Trophoblast cell (in vitro differentiated cells and primary cell): ENCODE results near the gene RASSF5.

ENCODE experiments used
- DNase-seq, 2 donors: peaks; one replicate each; pipeline ENCODE4 v3.0.0-alpha.2; 2016
- H2AFZ ChIP-seq: 2 replicates; pipeline ENCODE4 v1.6.1; 2013; ENCODE audit warnings: low read length, moderate library complexity, mild to moderate bottlenecking; ENCODE audit not compliant: insufficient read depth, poor library complexity
- H2AK5ac ChIP-seq: 2 replicates; pipeline ENCODE4 v1.6.1; 2013; ENCODE audit warnings: mild to moderate bottlenecking, low read length
- H2BK120ac ChIP-seq: 2 replicates; pipeline ENCODE4 v1.6.1; 2013; ENCODE audit warnings: low read length, mild to moderate bottlenecking, moderate library complexity; ENCODE audit not compliant: insufficient read depth, poor library complexity
- H2BK12ac ChIP-seq: 2 replicates; pipeline ENCODE4 v1.6.1; 2013; ENCODE audit warnings: mild to moderate bottlenecking, low read length, moderate library complexity
- H2BK5ac ChIP-seq: 2 replicates; pipeline ENCODE4 v1.6.1; 2013; ENCODE audit warnings: low read length, low read depth, moderate library complexity, mild to moderate bottlenecking; ENCODE audit not compliant: poor library complexity
- H3K14ac ChIP-seq: 2 replicates; pipeline ENCODE4 v1.6.1; 2013; ENCODE audit warnings: mild to moderate bottlenecking, low read length
- H3K18ac ChIP-seq: 2 replicates; pipeline ENCODE4 v1.6.1; 2013; ENCODE audit warnings: mild to moderate bottlenecking, low read length
- H3K23ac ChIP-seq: 2 replicates; pipeline ENCODE4 v1.6.1; 2013; ENCODE audit warnings: low read length
- H3K27ac ChIP-seq: 2 replicates; pipeline ENCODE4 v1.5.1; 2013; ENCODE audit warnings: low read depth, mild to moderate bottlenecking, inconsistent platforms, low read length, moderate library complexity
- H3K27me3 ChIP-seq: 2 replicates; pipeline ENCODE4 v1.6.1; 2013; ENCODE audit warnings: inconsistent platforms, mild to moderate bottlenecking, low read length, moderate library complexity; ENCODE audit not compliant: insufficient read depth
- H3K36me3 ChIP-seq, 2 experiments: 1 replicate in 1 of 2; 2 replicates in 1 of 2; pipeline ENCODE4 v1.6.1; 2013; ENCODE audit warnings: low read length in 2 of 2, mild to moderate bottlenecking in 2 of 2, moderate library complexity in 1 of 2; ENCODE audit not compliant: insufficient read depth in 2 of 2, control insufficient read depth in 1 of 2
- H3K4ac ChIP-seq: 2 replicates; pipeline ENCODE4 v1.6.1; 2013; ENCODE audit warnings: low read depth, mild to moderate bottlenecking, low read length, moderate library complexity
- H3K4me1 ChIP-seq, 2 experiments: 1 replicate in 1 of 2; 2 replicates in 1 of 2; pipeline ENCODE4 v1.6.1; 2013; ENCODE audit warnings: low read length in 2 of 2, mild to moderate bottlenecking in 2 of 2, moderate library complexity in 1 of 2; ENCODE audit not compliant: insufficient read depth in 2 of 2, control insufficient read depth in 1 of 2
- H3K4me2 ChIP-seq: 2 replicates; pipeline ENCODE4 v1.6.1; 2013; ENCODE audit warnings: inconsistent platforms, mild to moderate bottlenecking, low read length, moderate library complexity
- H3K4me3 ChIP-seq: 2 replicates; pipeline ENCODE4 v1.5.1; 2013; ENCODE audit warnings: mild to moderate bottlenecking, low read depth, low read length, inconsistent platforms
- H3K79me1 ChIP-seq: one replicate; pipeline ENCODE4 v1.6.1; 2013; ENCODE audit warnings: low read length
- H3K79me2 ChIP-seq: 2 replicates; pipeline ENCODE4 v1.6.1; 2013; ENCODE audit warnings: low read length, mild to moderate bottlenecking; ENCODE audit not compliant: control insufficient read depth, insufficient read depth, poor library complexity
- H3K9ac ChIP-seq: 2 replicates; pipeline ENCODE4 v1.6.1; 2013; ENCODE audit warnings: mild to moderate bottlenecking, low read length
- H3K9me3 ChIP-seq: 2 replicates; pipeline ENCODE4 v1.6.1; 2013; ENCODE audit warnings: low read depth, mild to moderate bottlenecking, control low read depth, inconsistent platforms, low read length; ENCODE audit not compliant: insufficient read depth
- H4K12ac ChIP-seq: 2 replicates; pipeline ENCODE4 v1.6.1; 2013; ENCODE audit warnings: low read depth, mild to moderate bottlenecking, low read length, moderate library complexity
- H4K8ac ChIP-seq: 2 replicates; pipeline ENCODE4 v1.6.1; 2013; ENCODE audit warnings: low read depth, mild to moderate bottlenecking, low read length, moderate library complexity
- H4K91ac ChIP-seq: one replicate; pipeline ENCODE4 v1.6.1; 2013; ENCODE audit warnings: low read depth, mild to moderate bottlenecking, low read length, moderate library complexity
- WGBS: extraction: QIAGEN DNeasy Blood & Tissue Kit; methylation state at CpG from one replicate; pipeline ENCODE4 v1.1.7; 2013; ENCODE audit warnings: missing lambda C conversion rate; ENCODE audit not compliant: insufficient read length, insufficient coverage; ENCODE audit errors: extremely low coverage; 5-methylcytosine and 5-hydroxymethylcytosine counted together

Gene RASSF5

GRCh38 chr1:206521694-206522402 is 14.5 kb downstream of the RASSF5 start:
- Histone ChIP-seq H3K14ac (no peak overlapping the region), H2BK12ac (no peak overlapping the region)
- WGBS = no CpG with 5 or more reads among the region's 8 CpGs

GRCh38 chr1:206524739-206525364 is 17.5 kb downstream of the RASSF5 start:
- no peak overlapping the region for H4K12ac ChIP-seq
- H2AFZ ChIP-seq = no peak overlapping the region

More at GRCh38 chr1:206521694-206522402, 14.5 kb downstream of the RASSF5 start:
- no peak overlapping the region for H3K27ac ChIP-seq
- H3K79me1 ChIP-seq = no peaks in the 10 kb centered on the region
- H3K23ac ChIP-seq = no peak overlapping the region
- no peak for DNase-seq
- H3K4me3 ChIP-seq = no peak overlapping the region
- H3K27me3 ChIP-seq = no peaks in the 10 kb centered on the region
- H3K36me3 ChIP-seq = no peaks in the 10 kb centered on the region
- no peaks in the 10 kb centered on the region for H3K79me2 ChIP-seq
- H3K4ac ChIP-seq = no peak overlapping the region
- H3K9ac ChIP-seq = no peak overlapping the region
- no peak overlapping the region for H2BK5ac ChIP-seq
- H2BK120ac ChIP-seq = no peak overlapping the region
- H2AK5ac ChIP-seq = no peak overlapping the region
- H3K4me2 ChIP-seq = no peak overlapping the region
- no peak overlapping the region for H2AFZ ChIP-seq
- H3K18ac ChIP-seq = no peak overlapping the region
- H3K4me1 ChIP-seq = no peaks in the 10 kb centered on the region
- no peaks in the 10 kb centered on the region for H3K9me3 ChIP-seq
- H4K8ac ChIP-seq = no peak overlapping the region
- no peak overlapping the region for H4K12ac ChIP-seq
- H4K91ac ChIP-seq = no peak overlapping the region

GRCh38 chr1:206526064-206526911 is 19.0 kb downstream of the RASSF5 start:
- H2BK12ac ChIP-seq = no peak overlapping the region
- no peak overlapping the region for H2BK120ac ChIP-seq
- H2AK5ac ChIP-seq = no peak overlapping the region
- H3K4me2 ChIP-seq = no peak overlapping the region
- H4K91ac ChIP-seq = no peak overlapping the region
- H3K27ac ChIP-seq = no peak overlapping the region
- H3K27me3 ChIP-seq = peaks cover 3% of the 10 kb centered on the region
- no peaks in the 10 kb centered on the region for H3K79me2 ChIP-seq
- H3K9ac ChIP-seq = no peak overlapping the region
- H3K79me1 ChIP-seq = no peaks in the 10 kb centered on the region
- DNase-seq = no peak
- peaks cover 4% of the 10 kb centered on the region for H3K9me3 ChIP-seq
- H4K8ac ChIP-seq = no peak overlapping the region
- no peak overlapping the region for H2BK5ac ChIP-seq
- no peaks in the 10 kb centered on the region for H3K36me3 ChIP-seq
- no peak overlapping the region for H3K14ac ChIP-seq
- H3K4me3 ChIP-seq = no peak overlapping the region
- H4K12ac ChIP-seq = no peak overlapping the region
- no peak overlapping the region for H2AFZ ChIP-seq
- no peaks in the 10 kb centered on the region for H3K4me1 ChIP-seq
- no peak overlapping the region for H3K18ac ChIP-seq
- no CpG with 5 or more reads among the region's 6 CpGs for WGBS
- H3K23ac ChIP-seq = no peak overlapping the region
- no peak overlapping the region for H3K4ac ChIP-seq

More at GRCh38 chr1:206524739-206525364, 17.5 kb downstream of the RASSF5 start:
- WGBS = no CpG with 5 or more reads among the region's 5 CpGs
- Histone ChIP-seq H3K4ac (no peak overlapping the region), H3K79me1 (no peaks in the 10 kb centered on the region), H3K4me3 (no peak overlapping the region), H3K23ac (no peak overlapping the region), H2AK5ac (no peak overlapping the region), H3K4me2 (no peak overlapping the region), H3K27me3 (peaks cover 3% of the 10 kb centered on the region), H3K9me3 (peaks cover 3% of the 10 kb centered on the region), H4K91ac (no peak overlapping the region), H3K14ac (no peak overlapping the region), H3K4me1 (no peaks in the 10 kb centered on the region), H3K27ac (no peak overlapping the region), H3K18ac (no peak overlapping the region), H2BK120ac (no peak overlapping the region), H3K79me2 (no peaks in the 10 kb centered on the region), H2BK5ac (no peak overlapping the region), H3K9ac (no peak overlapping the region), H4K8ac (no peak overlapping the region), H2BK12ac (no peak overlapping the region), H3K36me3 (no peaks in the 10 kb centered on the region)
- no peak for DNase-seq

GRCh38 chr1:206529425-206529824 is 22.1 kb downstream of the RASSF5 start:
- Histone ChIP-seq H3K4me1 (no peaks in the 10 kb centered on the region), H2BK5ac (no peak overlapping the region), H3K9me3 (peaks cover 4% of the 10 kb centered on the region), H3K79me1 (no peaks in the 10 kb centered on the region), H2BK12ac (no peak overlapping the region), H3K4me3 (no peak overlapping the region), H4K91ac (no peak overlapping the region), H3K18ac (no peak overlapping the region), H3K27me3 (peaks cover 3% of the 10 kb centered on the region), H3K9ac (no peak overlapping the region), H3K4ac (no peak overlapping the region), H3K27ac (no peak overlapping the region), H2AFZ (no peak overlapping the region), H3K36me3 (no peaks in the 10 kb centered on the region), H2AK5ac (no peak overlapping the region), H2BK120ac (no peak overlapping the region), H3K23ac (no peak overlapping the region), H3K79me2 (no peaks in the 10 kb centered on the region), H3K4me2 (no peak overlapping the region), H4K12ac (no peak overlapping the region), H4K8ac (no peak overlapping the region), H3K14ac (no peak overlapping the region)
- no peak for DNase-seq
- WGBS = no CpG with 5 or more reads among the region's 7 CpGs
